Glutamatergic neuron (in vitro differentiated cells): ENCODE results near the gene LEPR. TPM values are rescaled to one million over a fixed set of nuclear protein-coding genes. Genes with fewer than 3 reads are reported as not detected.
"Not testable (repeated sequence)": the region's sequence is repeated elsewhere in the genome, so short reads cannot be mapped to it uniquely, and the experiment has no call there.

ENCODE experiments used
- DNase-seq: peaks from one replicate; pipeline ENCODE4 v3.0.0; 2022
- H3K27ac Mint-ChIP-seq: one replicate; pipeline ENCODE4 v1.8.0; 2020; ENCODE audit warnings: mild to moderate bottlenecking, mixed read lengths, inconsistent platforms; ENCODE audit not compliant: unreplicated experiment
- H3K27me3 Mint-ChIP-seq: one replicate; pipeline ENCODE4 v1.8.0; 2020; ENCODE audit warnings: mild to moderate bottlenecking, moderate library complexity, mixed read lengths, inconsistent platforms; ENCODE audit not compliant: unreplicated experiment
- H3K36me3 Mint-ChIP-seq: one replicate; pipeline ENCODE4 v1.8.0; 2020; ENCODE audit warnings: mild to moderate bottlenecking, mixed read lengths, inconsistent platforms; ENCODE audit not compliant: unreplicated experiment
- H3K4me1 Mint-ChIP-seq: one replicate; pipeline ENCODE4 v1.8.0; 2020; ENCODE audit warnings: mild to moderate bottlenecking, low read depth, mixed read lengths, inconsistent platforms; ENCODE audit not compliant: unreplicated experiment
- H3K4me3 Mint-ChIP-seq: one replicate; pipeline ENCODE4 v1.8.0; 2020; ENCODE audit warnings: mild to moderate bottlenecking, mixed read lengths, inconsistent platforms; ENCODE audit not compliant: unreplicated experiment
- H3K9me3 Mint-ChIP-seq: one replicate; pipeline ENCODE4 v1.8.0; 2020; ENCODE audit warnings: mild to moderate bottlenecking, moderate library complexity, mixed read lengths, inconsistent platforms; ENCODE audit not compliant: unreplicated experiment
- CTCF ChIP-seq: fragments of 200-600 bp; sonication (generic); IDR thresholded peaks from one replicate; pipeline ENCODE4 v1.5.0; 2021; ENCODE audit not compliant: partially characterized antibody, unreplicated experiment
- total RNA-seq: library from RNA; stranded (reverse); fragmentation: NEBNext Ultra II Directional; extraction: Animal tissue kit (Norgen Biotek cat#: 25700); gene quantifications from one replicate; pipeline ENCODE4 v1.2.1, GENCODE V29; 2021; ENCODE audit not compliant: unreplicated experiment

LEPR gene
- total RNA-seq, 1 donor from 2014 or later: 6.8 TPM

- Mint-ChIP-seq H3K4me3 (no peak overlapping the region), H3K27ac (no peak overlapping the region), H3K4me1 (no peaks in the 10 kb centered on the region), H3K27me3 (peaks cover 2% of the 10 kb centered on the region), H3K36me3 (peaks cover 16% of the 10 kb centered on the region), H3K9me3 (peaks cover under 1% of the 10 kb centered on the region)
- DNase-seq: no peak
- TF ChIP-seq CTCF: no peak
Observed at GRCh38 chr1:65378247-65378946, 42.1 kb upstream of the LEPR start.

- not testable (repeated sequence) for H3K27me3 Mint-ChIP-seq, H3K9me3 Mint-ChIP-seq, DNase-seq, H3K4me3 Mint-ChIP-seq, H3K4me1 Mint-ChIP-seq, H3K27ac Mint-ChIP-seq
- H3K36me3 Mint-ChIP-seq: peaks cover 21% of the 10 kb centered on the region
Observed at GRCh38 chr1:65384426-65384825, 36.0 kb upstream of the LEPR start.

GRCh38 chr1:65386439-65386838 lies 34.0 kb upstream of the LEPR start:
- no peak for TF ChIP-seq CTCF

GRCh38 chr1:65387821-65388220 lies 32.6 kb upstream of the LEPR start:
- Mint-ChIP-seq H3K27ac (no peak overlapping the region), H3K9me3 (peaks cover 2% of the 10 kb centered on the region), H3K27me3 (no peaks in the 10 kb centered on the region), H3K36me3 (peaks cover 13% of the 10 kb centered on the region), H3K4me1 (no peaks in the 10 kb centered on the region), H3K4me3 (no peak overlapping the region)
- DNase-seq: no peak
- no peak for TF ChIP-seq CTCF

More at GRCh38 chr1:65386439-65386838, 34.0 kb upstream of the LEPR start:
- Mint-ChIP-seq H3K9me3 (peaks cover 2% of the 10 kb centered on the region), H3K4me3 (no peak overlapping the region), H3K27me3 (no peaks in the 10 kb centered on the region), H3K27ac (no peak overlapping the region), H3K36me3 (peaks cover 17% of the 10 kb centered on the region), H3K4me1 (no peaks in the 10 kb centered on the region)
- no peak for DNase-seq

GRCh38 chr1:65388908-65389695 lies 31.4 kb upstream of the LEPR start:
- no peaks in the 10 kb centered on the region for H3K9me3 Mint-ChIP-seq
- no peak overlapping the region for H3K4me3 Mint-ChIP-seq
- peaks cover 10% of the 10 kb centered on the region for H3K36me3 Mint-ChIP-seq
- no peak overlapping the region for H3K27ac Mint-ChIP-seq
- H3K27me3 Mint-ChIP-seq: no peaks in the 10 kb centered on the region
- no peak for TF ChIP-seq CTCF
- no peak for DNase-seq
- no peaks in the 10 kb centered on the region for H3K4me1 Mint-ChIP-seq
